Parathyroid adenoma (tissue), 2 donors: Measurements from ENCODE around the gene PBX4.

Source experiments
- H2AFZ ChIP-seq: fragments of 300-600 bp; sonication (generic); one replicate; pipeline ENCODE4 v1.7.0; 2017; ENCODE audit warnings: antibody characterized with exemption, mild to moderate bottlenecking
- H3K27ac ChIP-seq: fragments of 300-600 bp; sonication (generic); one replicate; pipeline ENCODE4 v1.7.0; 2017
- H3K27me3 ChIP-seq: fragments of 300-600 bp; sonication (generic); one replicate; pipeline ENCODE4 v1.7.0; 2017; ENCODE audit warnings: low read length; ENCODE audit not compliant: control insufficient read depth, insufficient read depth
- H3K36me3 ChIP-seq: fragments of 300-600 bp; sonication (generic); one replicate; pipeline ENCODE4 v1.7.0; 2017; ENCODE audit warnings: low read length; ENCODE audit not compliant: control insufficient read depth, insufficient read depth
- H3K4me1 ChIP-seq: fragments of 300-600 bp; sonication (generic); one replicate; pipeline ENCODE4 v1.7.0; 2017; ENCODE audit warnings: control low read depth
- H3K4me2 ChIP-seq: fragments of 300-600 bp; sonication (generic); one replicate; pipeline ENCODE4 v1.7.0; 2017; ENCODE audit warnings: low read length
- H3K4me3 ChIP-seq: fragments of 300-600 bp; sonication (generic); one replicate; pipeline ENCODE4 v1.7.0; 2017; ENCODE audit warnings: low read depth, low read length
- H3K79me2 ChIP-seq: fragments of 300-600 bp; sonication (generic); one replicate; pipeline ENCODE4 v1.7.0; 2017; ENCODE audit warnings: control low read depth
- H3K9ac ChIP-seq: fragments of 300-600 bp; sonication (generic); one replicate; pipeline ENCODE4 v1.7.0; 2017; ENCODE audit warnings: mild to moderate bottlenecking
- H3K9me3 ChIP-seq: fragments of 300-600 bp; sonication (generic); one replicate; pipeline ENCODE4 v1.7.0; 2017; ENCODE audit warnings: low read length; ENCODE audit not compliant: control insufficient read depth
- CTCF ChIP-seq: fragments of 300-600 bp; sonication (generic); IDR thresholded peaks from one replicate; pipeline ENCODE4 v1.7.0; 2017; ENCODE audit warnings: antibody characterized with exemption, mild to moderate bottlenecking
- donor health status: primary hyperparathyroidism.

Gene PBX4

GRCh38 chr19:19547674-19548336 is 70.7 kb downstream of the PBX4 start:
- TF ChIP-seq CTCF = no peak
- H3K36me3 ChIP-seq = no peaks in the 10 kb centered on the region
- no peaks in the 10 kb centered on the region for H3K27me3 ChIP-seq
- H3K4me2 ChIP-seq = no peak overlapping the region
- H3K4me3 ChIP-seq = no peak overlapping the region
- no peaks in the 10 kb centered on the region for H3K79me2 ChIP-seq
- no peaks in the 10 kb centered on the region for H3K4me1 ChIP-seq
- no peak overlapping the region for H3K9ac ChIP-seq
- H3K27ac ChIP-seq = no peak overlapping the region
- H3K9me3 ChIP-seq = no peaks in the 10 kb centered on the region
- H2AFZ ChIP-seq = no peak overlapping the region

GRCh38 chr19:19546751-19547162 is 71.7 kb downstream of the PBX4 start:
- H3K27me3 ChIP-seq = no peaks in the 10 kb centered on the region
- H3K27ac ChIP-seq = no peak overlapping the region
- H3K4me2 ChIP-seq = no peak overlapping the region
- no peaks in the 10 kb centered on the region for H3K4me1 ChIP-seq
- H2AFZ ChIP-seq = no peak overlapping the region
- no peaks in the 10 kb centered on the region for H3K79me2 ChIP-seq
- H3K36me3 ChIP-seq = no peaks in the 10 kb centered on the region
- no peak for TF ChIP-seq CTCF
- H3K9ac ChIP-seq = no peak overlapping the region
- no peak overlapping the region for H3K4me3 ChIP-seq
- H3K9me3 ChIP-seq = no peaks in the 10 kb centered on the region

- H3K4me1 ChIP-seq = no peaks in the 10 kb centered on the region
- H3K9me3 ChIP-seq = no peaks in the 10 kb centered on the region
- TF ChIP-seq CTCF = no peak
- no peak overlapping the region for H3K4me3 ChIP-seq
- no peak overlapping the region for H3K9ac ChIP-seq
- no peaks in the 10 kb centered on the region for H3K36me3 ChIP-seq
- no peak overlapping the region for H3K27ac ChIP-seq
- H3K4me2 ChIP-seq = no peak overlapping the region
- H2AFZ ChIP-seq = no peak overlapping the region
- peaks cover 3% of the 10 kb centered on the region for H3K27me3 ChIP-seq
- H3K79me2 ChIP-seq = no peaks in the 10 kb centered on the region
Observed at GRCh38 chr19:19545707-19546106, 72.8 kb downstream of the PBX4 start.

GRCh38 chr19:19544954-19545591 is 73.4 kb downstream of the PBX4 start:
- H3K27me3 ChIP-seq = peaks cover 3% of the 10 kb centered on the region
- no peak overlapping the region for H2AFZ ChIP-seq
- H3K9me3 ChIP-seq = no peaks in the 10 kb centered on the region
- no peak overlapping the region for H3K27ac ChIP-seq
- no peak overlapping the region for H3K9ac ChIP-seq
- H3K4me2 ChIP-seq = no peak overlapping the region
- H3K4me1 ChIP-seq = no peaks in the 10 kb centered on the region
- no peaks in the 10 kb centered on the region for H3K79me2 ChIP-seq
- no peaks in the 10 kb centered on the region for H3K36me3 ChIP-seq
- TF ChIP-seq CTCF = no peak
- H3K4me3 ChIP-seq = no peak overlapping the region
